CMK (cell line): ENCODE results near the gene EPN3.

ENCODE experiments used
- DNase-seq: peaks from one replicate; pipeline ENCODE4 v3.0.0-alpha.2; 2010; ENCODE audit warnings: low read depth

Gene EPN3

DNA sequence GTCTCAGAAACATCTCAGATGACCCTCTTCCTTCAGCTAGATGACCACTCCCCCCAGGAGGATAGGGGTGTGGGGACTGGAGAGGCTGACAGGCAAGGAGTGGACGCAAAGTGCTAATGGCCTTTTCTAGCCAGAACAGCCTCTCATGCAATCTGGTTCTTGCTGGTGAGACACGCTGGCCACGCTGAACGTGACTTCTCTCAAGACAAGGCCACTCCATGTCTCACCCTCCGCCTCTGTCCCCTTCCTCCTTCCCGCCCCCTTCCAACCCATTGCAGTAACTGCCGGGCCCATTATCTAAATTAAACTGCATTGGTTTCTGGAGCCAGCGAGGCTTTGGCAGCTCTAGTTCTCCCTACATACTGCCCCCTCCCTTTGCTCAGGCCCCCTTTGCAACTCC, 37.5 kb downstream of the EPN3 start:
- no peak for DNase-seq

DNA sequence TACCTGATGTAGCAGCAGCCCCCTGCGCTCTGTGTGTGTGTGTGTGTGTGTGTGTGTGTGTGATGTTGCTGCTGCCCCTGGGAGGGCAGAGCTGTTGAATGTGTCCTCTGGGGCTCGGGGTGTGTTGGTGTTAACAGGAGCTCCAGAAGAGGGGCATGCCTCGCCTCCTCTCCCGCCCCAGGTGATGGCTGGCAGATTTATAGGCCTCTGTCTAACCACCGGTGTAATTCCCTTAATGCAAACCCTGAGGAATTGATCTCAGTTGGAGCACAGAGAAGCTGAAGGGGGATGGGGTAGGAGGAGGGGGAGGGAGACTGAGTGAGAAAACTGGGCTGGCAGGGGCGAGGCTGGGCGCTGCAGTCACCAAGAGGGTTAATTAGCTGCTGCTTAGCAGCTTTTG, 38.0 kb downstream of the EPN3 start:
- no peak for DNase-seq

DNA sequence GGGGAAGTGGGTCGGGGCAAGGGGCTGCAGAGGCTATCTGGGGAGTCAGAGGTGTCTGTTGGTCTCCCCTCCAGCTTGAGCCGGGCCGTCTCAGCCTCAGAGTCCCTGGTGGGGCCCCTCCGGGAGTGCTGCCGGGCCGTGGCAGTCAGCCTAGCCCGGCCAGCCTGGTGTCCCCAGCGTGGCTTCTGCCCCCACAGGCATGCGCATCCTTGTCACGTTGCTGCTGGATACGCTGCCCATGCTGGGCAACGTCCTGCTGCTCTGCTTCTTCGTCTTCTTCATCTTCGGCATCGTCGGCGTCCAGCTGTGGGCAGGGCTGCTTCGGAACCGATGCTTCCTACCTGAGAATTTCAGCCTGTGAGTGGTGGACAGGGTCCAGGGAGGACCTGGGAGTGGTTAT, 39.1 kb downstream of the EPN3 start:
- no peak for DNase-seq

DNA sequence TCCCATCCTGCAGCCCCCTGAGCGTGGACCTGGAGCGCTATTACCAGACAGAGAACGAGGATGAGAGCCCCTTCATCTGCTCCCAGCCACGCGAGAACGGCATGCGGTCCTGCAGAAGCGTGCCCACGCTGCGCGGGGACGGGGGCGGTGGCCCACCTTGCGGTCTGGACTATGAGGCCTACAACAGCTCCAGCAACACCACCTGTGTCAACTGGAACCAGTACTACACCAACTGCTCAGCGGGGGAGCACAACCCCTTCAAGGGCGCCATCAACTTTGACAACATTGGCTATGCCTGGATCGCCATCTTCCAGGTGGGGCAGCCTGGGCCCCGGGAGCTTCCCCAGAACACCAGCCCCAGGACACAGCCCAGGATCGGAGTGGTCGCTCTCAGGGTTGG, 40.0 kb downstream of the EPN3 start:
- no peak for DNase-seq

DNA sequence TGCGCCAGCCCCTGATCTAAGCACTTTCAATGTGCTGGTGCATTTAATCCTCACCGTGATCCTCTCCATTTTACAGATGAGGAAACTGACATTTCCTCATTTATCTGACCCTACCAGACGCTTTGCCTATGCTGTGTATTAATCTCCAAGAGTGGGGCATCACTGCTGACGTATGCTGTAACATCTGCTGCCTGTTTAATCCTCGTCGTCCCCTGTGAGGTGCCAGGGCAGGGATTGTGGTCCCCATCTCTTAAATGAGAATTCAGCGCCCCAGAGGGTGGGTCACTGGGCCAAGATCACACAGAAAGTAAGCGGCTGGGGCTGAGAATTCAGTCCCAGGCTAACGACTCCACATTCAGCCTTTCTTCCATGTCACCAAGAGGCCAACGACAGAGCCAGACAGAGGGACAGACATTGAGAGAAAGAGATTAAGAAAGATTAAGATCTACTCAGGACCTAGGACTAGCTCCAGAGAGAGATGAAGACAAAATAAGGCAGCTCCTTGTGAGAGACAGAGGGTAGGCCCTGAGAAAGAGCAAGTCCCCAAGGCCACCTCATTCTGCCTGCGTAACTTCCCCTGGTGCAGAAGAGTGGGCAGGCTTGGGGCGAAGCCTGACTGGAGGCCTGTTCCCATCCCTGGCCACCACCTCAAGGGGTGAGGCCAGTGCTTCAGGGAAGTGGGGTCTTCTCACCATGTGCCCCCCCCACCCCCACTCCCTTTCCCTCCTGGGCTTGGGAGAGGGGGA, 41.5 kb downstream of the EPN3 start:
- DNase-seq: no peak

DNA sequence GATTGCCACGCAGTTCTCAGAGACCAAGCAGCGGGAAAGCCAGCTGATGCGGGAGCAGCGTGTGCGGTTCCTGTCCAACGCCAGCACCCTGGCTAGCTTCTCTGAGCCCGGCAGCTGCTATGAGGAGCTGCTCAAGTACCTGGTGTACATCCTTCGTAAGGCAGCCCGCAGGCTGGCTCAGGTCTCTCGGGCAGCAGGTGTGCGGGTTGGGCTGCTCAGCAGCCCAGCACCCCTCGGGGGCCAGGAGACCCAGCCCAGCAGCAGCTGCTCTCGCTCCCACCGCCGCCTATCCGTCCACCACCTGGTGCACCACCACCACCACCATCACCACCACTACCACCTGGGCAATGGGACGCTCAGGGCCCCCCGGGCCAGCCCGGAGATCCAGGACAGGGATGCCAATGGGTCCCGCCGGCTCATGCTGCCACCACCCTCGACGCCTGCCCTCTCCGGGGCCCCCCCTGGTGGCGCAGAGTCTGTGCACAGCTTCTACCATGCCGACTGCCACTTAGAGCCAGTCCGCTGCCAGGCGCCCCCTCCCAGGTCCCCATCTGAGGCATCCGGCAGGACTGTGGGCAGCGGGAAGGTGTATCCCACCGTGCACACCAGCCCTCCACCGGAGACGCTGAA, 43.2 kb downstream of the EPN3 start:
- no peak for DNase-seq

DNA sequence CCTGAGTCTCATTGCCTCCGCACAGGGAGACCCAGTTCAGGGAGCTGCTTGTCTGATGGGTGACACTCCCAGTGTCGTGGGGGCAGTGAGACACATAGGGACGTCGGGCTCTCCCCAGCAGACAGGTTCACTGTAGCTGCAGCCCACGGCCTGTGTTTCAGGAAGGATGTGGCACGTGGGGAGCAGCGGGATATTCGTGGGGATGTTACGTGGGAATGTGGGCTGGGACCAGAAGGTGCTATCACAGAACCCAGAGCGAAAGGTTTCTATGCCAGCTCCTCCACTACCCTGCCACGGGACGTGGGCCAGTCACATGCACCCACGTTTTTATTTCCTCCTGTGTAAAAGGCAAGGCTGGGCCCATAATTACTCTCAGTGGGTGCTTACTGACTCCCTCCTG, 44.3 kb downstream of the EPN3 start:
- no peak for DNase-seq

DNA sequence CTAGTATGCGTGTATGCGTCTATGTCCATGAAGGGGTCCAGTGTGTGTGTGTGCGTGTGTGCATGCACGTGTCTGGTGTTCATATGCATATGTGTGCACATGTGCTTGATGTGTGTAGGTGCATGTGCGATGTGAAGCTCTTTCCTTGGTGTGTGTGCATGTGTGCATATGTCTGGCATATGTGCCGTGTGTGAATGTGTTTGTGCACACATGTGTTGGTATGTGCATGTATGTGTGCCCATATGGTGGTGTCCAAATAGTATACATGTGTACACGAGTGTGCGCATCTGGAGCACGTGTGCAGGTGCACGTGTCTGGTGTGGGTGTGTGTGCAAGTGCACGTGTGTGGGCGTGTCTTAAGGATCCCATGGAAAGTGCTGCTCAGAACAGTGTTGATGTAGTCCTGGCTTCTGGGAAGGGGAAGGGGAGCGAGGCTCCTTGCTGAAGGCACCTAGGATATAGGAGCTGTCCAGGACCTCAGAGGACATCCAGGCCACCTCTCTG, 45.0 kb downstream of the EPN3 start:
- DNase-seq: no peak

DNA sequence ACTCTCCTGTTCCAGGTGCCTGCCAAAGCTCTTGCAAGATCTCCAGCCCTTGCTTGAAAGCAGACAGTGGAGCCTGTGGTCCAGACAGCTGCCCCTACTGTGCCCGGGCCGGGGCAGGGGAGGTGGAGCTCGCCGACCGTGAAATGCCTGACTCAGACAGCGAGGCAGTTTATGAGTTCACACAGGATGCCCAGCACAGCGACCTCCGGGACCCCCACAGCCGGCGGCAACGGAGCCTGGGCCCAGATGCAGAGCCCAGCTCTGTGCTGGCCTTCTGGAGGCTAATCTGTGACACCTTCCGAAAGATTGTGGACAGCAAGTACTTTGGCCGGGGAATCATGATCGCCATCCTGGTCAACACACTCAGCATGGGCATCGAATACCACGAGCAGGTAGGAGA, 45.6 kb downstream of the EPN3 start:
- no peak for DNase-seq

DNA sequence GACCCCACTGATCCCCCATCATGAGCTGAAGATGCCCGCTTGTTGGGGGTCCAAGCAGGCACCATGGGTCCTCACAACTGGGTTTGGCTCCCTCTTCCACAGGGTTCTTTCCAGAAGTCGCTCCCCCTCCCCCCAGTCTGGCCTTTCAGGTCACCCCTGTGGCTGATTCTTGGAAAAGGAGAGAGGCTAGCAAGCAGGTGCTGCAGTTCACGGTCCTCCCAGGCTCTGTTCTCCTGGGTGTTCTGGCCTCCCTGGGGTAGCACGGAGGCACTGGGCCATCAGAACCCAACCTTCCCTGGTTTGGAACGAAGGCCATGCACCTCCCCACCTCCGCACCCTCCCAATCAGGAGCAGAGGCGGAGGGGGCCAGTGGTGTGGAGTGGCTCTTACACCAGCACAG, 46.9 kb downstream of the EPN3 start:
- no peak for DNase-seq

DNA sequence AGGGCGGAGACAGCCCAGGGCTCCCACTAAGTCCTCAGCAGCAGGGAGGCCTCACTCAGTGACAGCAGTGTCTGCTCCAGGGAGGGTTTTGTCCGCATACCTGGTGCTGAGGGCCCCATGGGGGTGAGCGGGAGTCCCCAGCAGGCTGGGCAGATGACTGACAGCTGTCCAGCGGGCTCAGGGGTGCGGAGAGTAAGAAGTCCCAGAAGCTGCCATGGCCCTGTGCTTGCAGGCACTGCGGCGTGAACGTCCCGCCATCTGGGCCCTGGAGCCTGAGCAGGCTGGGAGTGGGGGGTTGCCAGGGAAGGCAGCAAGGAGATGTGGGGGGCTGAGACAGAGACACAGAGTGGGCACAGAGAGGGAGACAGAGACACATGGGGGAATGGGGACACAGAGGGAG, 48.1 kb downstream of the EPN3 start:
- no peak for DNase-seq

DNA sequence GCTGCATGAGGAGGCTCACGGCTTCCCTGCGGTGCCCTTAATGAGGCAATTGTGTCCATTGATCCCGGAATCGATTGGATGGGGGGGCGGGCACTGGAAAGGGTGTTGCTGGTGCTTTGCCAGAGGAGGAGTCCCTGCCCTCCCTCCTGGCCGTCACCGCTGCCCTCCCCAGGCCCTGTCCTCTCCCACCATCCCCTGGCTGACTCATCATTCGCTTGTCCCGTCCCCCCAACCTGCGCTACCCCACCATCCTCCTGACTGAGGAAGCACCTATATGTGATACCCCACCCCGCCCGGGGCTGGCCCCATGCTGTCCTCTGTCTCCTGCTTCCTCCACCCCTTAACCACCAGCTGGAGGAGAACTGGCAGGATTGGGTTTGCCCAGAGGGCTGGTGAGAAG, 48.8 kb downstream of the EPN3 start:
- no peak for DNase-seq

DNA sequence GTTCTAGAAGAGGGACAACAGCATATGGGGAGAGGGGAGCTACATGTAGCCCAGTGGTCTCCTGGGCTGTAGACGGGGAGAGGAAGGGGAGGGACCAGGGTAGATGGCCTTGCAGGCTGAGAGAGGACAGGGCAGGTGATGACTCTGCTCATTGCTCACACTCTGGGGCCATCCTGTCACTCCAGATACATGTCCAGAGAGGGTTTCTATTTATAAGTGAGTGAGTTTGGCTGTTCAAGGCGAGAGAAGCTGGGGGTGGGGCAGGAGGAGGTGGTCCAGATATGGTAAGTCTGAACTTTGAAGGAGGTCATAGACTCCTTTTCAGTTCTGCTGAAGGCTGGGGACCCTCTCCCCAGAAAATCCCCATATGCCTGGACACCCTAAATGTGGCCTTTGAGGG, 50.2 kb downstream of the EPN3 start:
- no peak for DNase-seq

DNA sequence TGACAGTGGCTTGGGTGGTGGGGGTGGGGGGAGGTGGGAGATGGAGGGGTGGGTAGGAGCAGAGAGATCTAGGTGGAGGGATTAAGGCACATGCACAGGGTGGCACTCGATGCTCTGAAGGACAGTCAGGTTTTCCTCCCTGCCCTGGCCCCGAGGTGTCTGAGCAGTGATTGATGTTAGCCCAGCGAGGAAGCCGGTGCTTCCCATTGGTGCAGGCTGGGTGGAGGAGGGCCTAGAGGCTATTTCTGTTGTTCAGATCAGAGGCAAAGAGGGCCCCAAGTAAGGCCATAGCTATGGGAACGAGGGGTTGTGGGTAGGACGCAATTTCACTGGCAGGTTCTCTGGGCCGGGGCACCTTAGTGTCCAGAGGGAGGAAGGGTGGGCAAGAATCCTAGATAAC, 51.1 kb downstream of the EPN3 start:
- no peak for DNase-seq

DNA sequence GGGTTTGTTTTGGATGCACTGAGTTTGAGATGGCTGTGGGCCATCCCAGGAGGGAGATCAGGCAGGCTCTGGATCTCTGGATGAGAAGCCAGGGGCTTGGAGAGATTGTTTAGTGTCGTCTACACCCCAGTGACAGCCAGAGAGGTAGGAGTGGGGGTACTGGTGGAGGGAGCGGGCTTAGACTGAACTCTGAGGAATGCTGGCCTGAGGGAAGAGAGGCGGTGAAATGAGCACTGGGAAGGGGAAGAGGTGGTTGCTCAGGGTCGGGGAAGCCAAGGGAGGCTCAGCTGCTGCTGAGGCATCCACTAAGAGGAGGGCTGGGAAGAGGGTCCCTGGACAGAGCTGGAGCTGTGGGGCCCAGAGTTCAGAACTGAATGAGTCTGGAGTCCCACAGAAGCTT, 51.6 kb downstream of the EPN3 start:
- DNase-seq: no peak

DNA sequence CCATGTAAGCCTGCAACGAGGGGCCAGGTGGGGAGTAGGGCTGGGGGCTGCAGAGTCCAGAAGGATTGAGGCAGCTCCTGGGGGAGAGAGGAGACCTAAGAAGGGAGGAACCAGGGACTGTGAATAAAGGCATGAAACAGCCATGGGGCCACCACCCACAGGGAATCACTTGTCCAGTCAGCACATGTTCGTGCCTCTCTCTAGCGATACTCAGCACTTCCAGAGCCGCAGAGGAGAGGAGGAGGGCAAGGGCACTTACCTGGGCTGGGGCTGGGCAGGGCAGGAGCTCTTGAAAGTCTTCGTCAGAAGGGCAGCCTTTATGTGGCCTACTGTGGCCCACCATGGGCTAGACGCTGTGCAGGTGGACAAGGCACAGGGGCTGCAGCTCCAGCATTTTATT, 52.2 kb downstream of the EPN3 start:
- no peak for DNase-seq

DNA sequence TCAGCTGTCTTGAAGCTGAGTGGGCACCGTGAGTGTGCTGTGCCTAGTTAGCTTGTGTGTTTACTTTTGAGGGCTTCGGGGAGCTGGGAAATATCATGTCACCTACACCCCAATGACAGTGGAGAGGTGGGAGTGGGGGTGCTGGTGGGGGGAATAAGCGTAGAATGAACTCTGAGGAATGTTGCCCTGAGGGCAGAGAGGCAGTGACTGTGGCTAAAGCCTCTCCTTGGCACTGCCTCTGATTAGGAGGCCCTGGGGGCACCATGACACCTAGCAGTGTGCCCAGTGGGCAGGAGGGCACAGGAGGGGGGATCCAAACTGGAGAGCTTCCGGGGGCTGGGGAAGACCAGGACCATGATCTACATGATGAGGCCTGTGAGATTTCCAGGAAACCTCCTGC, 52.8 kb downstream of the EPN3 start:
- no peak for DNase-seq

DNA sequence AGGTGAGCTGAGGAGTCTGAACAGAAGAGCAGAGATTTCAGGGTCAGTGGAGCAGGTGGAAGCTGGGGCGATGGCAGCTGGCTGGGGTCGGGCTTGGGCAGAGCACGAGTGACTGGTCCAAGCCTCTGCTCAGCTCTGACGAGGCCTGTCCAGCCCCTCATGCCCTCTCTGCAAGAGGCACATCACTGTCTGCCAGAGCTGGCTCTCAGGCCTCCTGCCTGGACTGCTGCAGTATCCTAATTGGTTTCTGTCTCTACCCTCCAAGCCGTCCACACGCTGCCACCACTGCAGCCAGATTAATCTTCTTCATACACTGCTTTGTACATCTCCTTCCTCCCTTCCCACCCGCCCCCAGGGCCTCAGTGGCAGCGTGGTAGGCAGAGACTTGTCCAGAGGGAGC, 53.4 kb downstream of the EPN3 start:
- DNase-seq: no peak

DNA sequence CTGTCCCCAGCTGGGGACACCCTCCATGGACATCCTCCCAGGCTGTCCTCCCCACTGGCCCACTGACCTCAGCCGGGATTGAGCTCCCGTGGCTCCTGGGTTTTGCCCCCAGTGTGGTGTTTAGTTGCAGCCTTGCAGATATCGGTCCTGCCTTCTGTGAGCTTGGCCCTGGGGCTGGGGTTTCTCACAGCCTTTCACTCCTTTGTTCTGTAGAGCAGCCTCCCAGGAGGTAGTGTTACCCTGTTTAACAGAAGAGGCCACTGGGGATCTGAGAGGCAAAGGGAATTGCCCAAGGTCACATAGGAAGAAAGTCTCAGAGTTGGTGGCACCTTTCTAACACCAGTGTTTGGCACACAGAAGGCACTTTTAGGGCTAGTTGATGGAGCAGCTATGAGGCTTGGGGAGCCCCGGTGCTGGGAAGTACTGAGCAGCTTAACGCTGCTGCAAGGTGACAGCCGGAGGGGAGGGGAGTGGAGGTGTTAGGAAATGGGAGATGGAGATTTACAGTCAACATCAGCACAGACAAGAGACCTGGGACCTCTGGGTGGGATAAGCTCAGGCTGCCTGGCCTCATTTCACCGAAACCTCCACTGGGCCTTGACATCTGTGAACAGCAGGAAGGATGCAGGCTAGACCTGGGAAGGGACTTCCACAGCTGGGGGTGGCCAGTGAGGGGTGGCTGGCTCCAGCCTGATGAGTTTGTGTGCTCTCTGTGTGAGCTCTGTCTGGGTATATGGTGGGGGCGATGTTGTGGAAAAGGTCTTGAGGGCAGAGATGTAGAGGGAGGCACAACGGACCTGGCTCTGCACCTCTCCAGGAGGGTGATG, 54.1 kb downstream of the EPN3 start:
- DNase-seq: no peak

DNA sequence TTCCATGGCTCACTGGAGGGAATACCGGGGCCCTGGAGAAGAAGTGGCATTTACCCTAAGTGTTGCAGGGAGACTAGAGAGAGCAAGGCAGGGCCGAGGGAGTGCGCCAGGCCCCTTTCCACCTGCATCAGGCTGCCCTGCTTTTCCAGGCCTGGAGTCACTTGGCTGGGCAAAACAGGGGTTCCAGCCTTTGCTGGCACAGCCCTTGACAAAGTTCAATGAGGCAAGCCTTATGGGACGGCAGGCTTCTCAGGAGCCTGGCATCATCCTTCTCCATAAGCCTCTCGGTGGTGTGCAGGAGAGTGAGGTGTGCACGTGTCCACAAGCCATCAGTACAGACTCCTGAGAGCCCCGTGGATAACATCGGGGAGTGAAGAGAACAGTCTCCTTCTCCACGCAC, 55.0 kb downstream of the EPN3 start:
- no peak for DNase-seq

DNA sequence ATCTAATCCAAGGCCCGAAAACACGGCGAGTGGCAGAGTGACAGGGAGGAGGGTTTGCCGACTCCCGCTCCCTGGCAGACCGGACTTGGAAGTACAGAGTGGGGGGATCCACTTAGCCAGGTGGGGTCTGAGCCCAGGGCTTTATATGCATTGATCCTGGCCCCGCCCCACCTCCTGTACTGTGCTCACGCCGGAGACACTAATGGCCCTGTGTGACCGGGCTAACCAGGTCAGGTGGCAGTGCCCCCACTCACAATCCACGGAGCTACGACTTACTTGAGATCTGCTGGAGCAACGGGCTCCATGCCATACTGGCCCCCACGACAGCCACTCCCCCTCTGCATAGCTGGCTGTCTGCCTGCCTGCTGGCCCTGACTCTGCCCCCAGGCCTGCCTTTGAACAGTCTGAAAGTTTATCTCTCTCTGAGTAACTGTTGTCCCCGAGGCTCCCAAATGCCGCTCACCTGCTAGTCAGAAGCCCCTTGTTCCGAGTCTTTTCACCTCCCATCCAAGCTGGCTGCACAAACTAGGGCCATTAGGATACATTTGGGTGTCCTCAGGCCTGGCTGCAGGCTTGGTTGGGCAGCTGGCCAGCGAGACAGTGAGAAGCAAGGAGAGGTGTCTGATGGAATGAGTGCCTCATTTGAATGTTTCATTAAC, 56.0 kb downstream of the EPN3 start:
- DNase-seq: no peak

DNA sequence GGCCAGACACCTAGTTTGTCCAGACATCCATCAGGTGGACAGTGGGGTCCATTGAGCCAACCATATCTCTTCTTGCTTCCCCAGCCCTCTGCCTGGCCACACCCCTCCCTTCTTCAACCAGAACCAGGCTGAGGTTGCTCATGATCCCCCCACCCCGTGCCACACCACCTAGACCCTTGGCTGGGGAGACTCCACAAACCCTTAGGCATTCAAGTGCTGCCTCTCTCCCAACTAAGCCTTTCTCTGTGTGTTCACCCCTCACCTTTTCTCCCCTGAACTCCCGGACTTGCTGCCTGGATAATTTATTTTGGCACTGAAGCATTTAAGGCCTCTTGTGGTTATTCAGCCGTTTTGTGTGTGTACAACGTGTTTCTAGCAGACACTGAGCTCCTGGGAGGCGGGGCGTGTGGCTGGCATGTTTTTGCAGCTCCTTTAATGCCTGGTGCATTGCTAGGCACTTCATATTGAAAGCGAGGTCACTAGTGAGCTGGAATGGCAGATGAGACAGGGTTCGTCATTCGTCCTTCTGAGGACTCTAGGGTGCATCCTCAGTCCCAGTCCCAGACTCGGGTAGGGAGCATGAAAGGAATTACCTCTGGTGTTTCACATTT, 56.7 kb downstream of the EPN3 start:
- no peak for DNase-seq
